ENCODE data around the gene MYL9.

DNA sequence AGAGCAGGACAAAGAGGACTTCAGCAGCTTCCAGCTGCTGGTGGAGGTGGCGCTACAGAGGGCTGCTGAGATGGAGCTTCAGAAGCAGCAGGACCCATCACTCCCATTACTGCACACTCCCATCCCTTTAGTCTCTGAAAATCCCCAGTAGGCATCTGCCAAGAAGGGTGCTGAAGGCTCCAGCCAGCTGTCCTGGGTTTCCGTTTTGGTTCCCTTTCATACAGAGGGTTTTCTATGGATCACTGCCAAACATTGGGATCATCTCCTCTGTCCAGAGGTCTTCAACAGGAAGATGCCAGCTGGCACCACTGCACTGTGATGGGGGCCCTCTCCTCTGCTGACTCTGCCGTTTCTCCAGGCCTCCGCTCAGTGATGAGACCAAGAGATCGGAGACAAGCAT, 50.0 kb downstream of the MYL9 start:
- TF ChIP-seq POLR2AphosphoS5 (IDR thresholded peaks at IDR 0.05; ENCODE audit: low read depth) (no peak), CREB1 (CRISPR knock-in tag; IDR thresholded peaks at IDR 0.05; ENCODE audit: low read depth) (no peak), EZH2phosphoT487 (IDR thresholded peaks at IDR 0.05; ENCODE audit: unreplicated experiment) (no peak), EZH2 (IDR thresholded peaks at IDR 0.05; ENCODE audit: low read depth, unreplicated experiment) (no peak), JUNB (IDR thresholded peaks at IDR 0.05; ENCODE audit: unreplicated experiment) (no peak), ZNF331 (CRISPR knock-in tag; IDR thresholded peaks at IDR 0.05; ENCODE audit: low read depth) (no peak), NANOG (IDR thresholded peaks at IDR 0.05; ENCODE audit: borderline replicate concordance) (no peak), ZNF114 (CRISPR knock-in tag; IDR thresholded peaks at IDR 0.05) (no peak)
- TF ChIP-seq, protein P1, sequence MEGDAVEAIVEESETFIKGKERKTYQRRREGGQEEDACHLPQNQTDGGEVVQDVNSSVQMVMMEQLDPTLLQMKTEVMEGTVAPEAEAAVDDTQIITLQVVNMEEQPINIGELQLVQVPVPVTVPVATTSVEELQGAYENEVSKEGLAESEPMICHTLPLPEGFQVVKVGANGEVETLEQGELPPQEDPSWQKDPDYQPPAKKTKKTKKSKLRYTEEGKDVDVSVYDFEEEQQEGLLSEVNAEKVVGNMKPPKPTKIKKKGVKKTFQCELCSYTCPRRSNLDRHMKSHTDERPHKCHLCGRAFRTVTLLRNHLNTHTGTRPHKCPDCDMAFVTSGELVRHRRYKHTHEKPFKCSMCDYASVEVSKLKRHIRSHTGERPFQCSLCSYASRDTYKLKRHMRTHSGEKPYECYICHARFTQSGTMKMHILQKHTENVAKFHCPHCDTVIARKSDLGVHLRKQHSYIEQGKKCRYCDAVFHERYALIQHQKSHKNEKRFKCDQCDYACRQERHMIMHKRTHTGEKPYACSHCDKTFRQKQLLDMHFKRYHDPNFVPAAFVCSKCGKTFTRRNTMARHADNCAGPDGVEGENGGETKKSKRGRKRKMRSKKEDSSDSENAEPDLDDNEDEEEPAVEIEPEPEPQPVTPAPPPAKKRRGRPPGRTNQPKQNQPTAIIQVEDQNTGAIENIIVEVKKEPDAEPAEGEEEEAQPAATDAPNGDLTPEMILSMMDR (conservative IDR thresholded peaks at IDR 0.05; ENCODE audit: low read depth in 2 of 2): no peak
- TF ChIP-seq, protein P2, sequence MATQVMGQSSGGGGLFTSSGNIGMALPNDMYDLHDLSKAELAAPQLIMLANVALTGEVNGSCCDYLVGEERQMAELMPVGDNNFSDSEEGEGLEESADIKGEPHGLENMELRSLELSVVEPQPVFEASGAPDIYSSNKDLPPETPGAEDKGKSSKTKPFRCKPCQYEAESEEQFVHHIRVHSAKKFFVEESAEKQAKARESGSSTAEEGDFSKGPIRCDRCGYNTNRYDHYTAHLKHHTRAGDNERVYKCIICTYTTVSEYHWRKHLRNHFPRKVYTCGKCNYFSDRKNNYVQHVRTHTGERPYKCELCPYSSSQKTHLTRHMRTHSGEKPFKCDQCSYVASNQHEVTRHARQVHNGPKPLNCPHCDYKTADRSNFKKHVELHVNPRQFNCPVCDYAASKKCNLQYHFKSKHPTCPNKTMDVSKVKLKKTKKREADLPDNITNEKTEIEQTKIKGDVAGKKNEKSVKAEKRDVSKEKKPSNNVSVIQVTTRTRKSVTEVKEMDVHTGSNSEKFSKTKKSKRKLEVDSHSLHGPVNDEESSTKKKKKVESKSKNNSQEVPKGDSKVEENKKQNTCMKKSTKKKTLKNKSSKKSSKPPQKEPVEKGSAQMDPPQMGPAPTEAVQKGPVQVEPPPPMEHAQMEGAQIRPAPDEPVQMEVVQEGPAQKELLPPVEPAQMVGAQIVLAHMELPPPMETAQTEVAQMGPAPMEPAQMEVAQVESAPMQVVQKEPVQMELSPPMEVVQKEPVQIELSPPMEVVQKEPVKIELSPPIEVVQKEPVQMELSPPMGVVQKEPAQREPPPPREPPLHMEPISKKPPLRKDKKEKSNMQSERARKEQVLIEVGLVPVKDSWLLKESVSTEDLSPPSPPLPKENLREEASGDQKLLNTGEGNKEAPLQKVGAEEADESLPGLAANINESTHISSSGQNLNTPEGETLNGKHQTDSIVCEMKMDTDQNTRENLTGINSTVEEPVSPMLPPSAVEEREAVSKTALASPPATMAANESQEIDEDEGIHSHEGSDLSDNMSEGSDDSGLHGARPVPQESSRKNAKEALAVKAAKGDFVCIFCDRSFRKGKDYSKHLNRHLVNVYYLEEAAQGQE (IDR thresholded peaks at IDR 0.05; ENCODE audit: unreplicated experiment): no peak
- TF ChIP-seq, protein P3, sequence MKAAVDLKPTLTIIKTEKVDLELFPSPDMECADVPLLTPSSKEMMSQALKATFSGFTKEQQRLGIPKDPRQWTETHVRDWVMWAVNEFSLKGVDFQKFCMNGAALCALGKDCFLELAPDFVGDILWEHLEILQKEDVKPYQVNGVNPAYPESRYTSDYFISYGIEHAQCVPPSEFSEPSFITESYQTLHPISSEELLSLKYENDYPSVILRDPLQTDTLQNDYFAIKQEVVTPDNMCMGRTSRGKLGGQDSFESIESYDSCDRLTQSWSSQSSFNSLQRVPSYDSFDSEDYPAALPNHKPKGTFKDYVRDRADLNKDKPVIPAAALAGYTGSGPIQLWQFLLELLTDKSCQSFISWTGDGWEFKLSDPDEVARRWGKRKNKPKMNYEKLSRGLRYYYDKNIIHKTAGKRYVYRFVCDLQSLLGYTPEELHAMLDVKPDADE (IDR thresholded peaks at IDR 0.05): no peak
- TF ChIP-seq, protein P4, sequence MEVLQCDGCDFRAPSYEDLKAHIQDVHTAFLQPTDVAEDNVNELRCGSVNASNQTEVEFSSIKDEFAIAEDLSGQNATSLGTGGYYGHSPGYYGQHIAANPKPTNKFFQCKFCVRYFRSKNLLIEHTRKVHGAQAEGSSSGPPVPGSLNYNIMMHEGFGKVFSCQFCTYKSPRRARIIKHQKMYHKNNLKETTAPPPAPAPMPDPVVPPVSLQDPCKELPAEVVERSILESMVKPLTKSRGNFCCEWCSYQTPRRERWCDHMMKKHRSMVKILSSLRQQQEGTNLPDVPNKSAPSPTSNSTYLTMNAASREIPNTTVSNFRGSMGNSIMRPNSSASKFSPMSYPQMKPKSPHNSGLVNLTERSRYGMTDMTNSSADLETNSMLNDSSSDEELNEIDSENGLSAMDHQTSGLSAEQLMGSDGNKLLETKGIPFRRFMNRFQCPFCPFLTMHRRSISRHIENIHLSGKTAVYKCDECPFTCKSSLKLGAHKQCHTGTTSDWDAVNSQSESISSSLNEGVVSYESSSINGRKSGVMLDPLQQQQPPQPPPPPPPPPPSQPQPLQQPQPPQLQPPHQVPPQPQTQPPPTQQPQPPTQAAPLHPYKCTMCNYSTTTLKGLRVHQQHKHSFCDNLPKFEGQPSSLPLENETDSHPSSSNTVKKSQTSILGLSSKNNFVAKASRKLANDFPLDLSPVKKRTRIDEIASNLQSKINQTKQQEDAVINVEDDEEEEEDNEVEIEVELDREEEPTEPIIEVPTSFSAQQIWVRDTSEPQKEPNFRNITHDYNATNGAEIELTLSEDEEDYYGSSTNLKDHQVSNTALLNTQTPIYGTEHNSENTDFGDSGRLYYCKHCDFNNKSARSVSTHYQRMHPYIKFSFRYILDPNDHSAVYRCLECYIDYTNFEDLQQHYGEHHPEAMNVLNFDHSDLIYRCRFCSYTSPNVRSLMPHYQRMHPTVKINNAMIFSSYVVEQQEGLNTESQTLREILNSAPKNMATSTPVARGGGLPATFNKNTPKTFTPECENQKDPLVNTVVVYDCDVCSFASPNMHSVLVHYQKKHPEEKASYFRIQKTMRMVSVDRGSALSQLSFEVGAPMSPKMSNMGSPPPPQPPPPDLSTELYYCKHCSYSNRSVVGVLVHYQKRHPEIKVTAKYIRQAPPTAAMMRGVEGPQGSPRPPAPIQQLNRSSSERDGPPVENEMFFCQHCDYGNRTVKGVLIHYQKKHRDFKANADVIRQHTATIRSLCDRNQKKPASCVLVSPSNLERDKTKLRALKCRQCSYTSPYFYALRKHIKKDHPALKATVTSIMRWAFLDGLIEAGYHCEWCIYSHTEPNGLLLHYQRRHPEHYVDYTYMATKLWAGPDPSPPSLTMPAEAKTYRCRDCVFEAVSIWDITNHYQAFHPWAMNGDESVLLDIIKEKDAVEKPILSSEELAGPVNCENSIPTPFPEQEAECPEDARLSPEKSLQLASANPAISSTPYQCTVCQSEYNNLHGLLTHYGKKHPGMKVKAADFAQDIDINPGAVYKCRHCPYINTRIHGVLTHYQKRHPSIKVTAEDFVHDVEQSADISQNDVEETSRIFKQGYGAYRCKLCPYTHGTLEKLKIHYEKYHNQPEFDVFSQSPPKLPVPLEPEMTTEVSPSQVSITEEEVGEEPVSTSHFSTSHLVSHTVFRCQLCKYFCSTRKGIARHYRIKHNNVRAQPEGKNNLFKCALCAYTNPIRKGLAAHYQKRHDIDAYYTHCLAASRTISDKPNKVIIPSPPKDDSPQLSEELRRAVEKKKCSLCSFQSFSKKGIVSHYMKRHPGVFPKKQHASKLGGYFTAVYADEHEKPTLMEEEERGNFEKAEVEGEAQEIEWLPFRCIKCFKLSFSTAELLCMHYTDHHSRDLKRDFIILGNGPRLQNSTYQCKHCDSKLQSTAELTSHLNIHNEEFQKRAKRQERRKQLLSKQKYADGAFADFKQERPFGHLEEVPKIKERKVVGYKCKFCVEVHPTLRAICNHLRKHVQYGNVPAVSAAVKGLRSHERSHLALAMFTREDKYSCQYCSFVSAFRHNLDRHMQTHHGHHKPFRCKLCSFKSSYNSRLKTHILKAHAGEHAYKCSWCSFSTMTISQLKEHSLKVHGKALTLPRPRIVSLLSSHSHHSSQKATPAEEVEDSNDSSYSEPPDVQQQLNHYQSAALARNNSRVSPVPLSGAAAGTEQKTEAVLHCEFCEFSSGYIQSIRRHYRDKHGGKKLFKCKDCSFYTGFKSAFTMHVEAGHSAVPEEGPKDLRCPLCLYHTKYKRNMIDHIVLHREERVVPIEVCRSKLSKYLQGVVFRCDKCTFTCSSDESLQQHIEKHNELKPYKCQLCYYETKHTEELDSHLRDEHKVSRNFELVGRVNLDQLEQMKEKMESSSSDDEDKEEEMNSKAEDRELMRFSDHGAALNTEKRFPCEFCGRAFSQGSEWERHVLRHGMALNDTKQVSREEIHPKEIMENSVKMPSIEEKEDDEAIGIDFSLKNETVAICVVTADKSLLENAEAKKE (CRISPR knock-in tag; IDR thresholded peaks at IDR 0.05): no peak

Data from GM23338 (cell line).